MM.1S (cell line): ENCODE measurements around the gene KCNE3.

Experiments
- DNase-seq: peaks from one replicate; pipeline ENCODE4 v3.0.0-alpha.2; 2015
- H2AFZ ChIP-seq: fragments of 300-600 bp; sonication (generic); 2 replicates; pipeline ENCODE4 v1.6.0; 2016; ENCODE audit warnings: antibody characterized with exemption, low read length
- H3F3A ChIP-seq: fragments of 300-600 bp; sonication (generic); 2 replicates; pipeline ENCODE4 v1.6.1; 2016; ENCODE audit warnings: mild to moderate bottlenecking, antibody characterized with exemption, low read length, moderate library complexity, mixed read lengths; ENCODE audit not compliant: insufficient read depth
- H3K27ac ChIP-seq: fragments of 300-600 bp; sonication (generic); 2 replicates; pipeline ENCODE4 v1.5.1; 2016; ENCODE audit warnings: mild to moderate bottlenecking, low read length
- H3K27me3 ChIP-seq: fragments of 300-600 bp; sonication (generic); replicated peaks from 2 replicates; pipeline ENCODE4 v1.6.0; 2016; ENCODE audit warnings: low read length; ENCODE audit not compliant: insufficient read depth
- H3K36me3 ChIP-seq: fragments of 300-600 bp; sonication (generic); replicated peaks from 2 replicates; pipeline ENCODE4 v1.6.1; 2016; ENCODE audit warnings: mild to moderate bottlenecking, low read length, mixed read lengths; ENCODE audit not compliant: insufficient read depth
- H3K4me1 ChIP-seq: fragments of 300-600 bp; sonication (generic); 2 replicates; pipeline ENCODE4 v1.6.1; 2016; ENCODE audit warnings: low read length, mixed read lengths
- H3K4me2 ChIP-seq: fragments of 300-600 bp; sonication (generic); 2 replicates; pipeline ENCODE4 v1.6.0; 2016; ENCODE audit warnings: low read depth, low read length
- H3K4me3 ChIP-seq: fragments of 300-600 bp; sonication (generic); 2 replicates; pipeline ENCODE4 v1.5.1; 2016; ENCODE audit warnings: low read length, mixed read lengths
- H3K79me2 ChIP-seq: fragments of 300-600 bp; sonication (generic); 2 replicates; pipeline ENCODE4 v1.6.1; 2016; ENCODE audit warnings: mixed run types, low read length, mixed read lengths
- H3K9ac ChIP-seq: fragments of 300-600 bp; sonication (generic); 2 replicates; pipeline ENCODE4 v1.6.1; 2016; ENCODE audit warnings: low read length, mixed read lengths
- H3K9me2 ChIP-seq: fragments of 300-600 bp; sonication (generic); replicated peaks from 2 replicates; pipeline ENCODE4 v1.6.1; 2016; ENCODE audit warnings: mild to moderate bottlenecking, low read length, mixed read lengths; ENCODE audit not compliant: insufficient read depth
- H3K9me3 ChIP-seq: fragments of 300-600 bp; sonication (generic); replicated peaks from 2 replicates; pipeline ENCODE4 v1.6.1; 2016; ENCODE audit warnings: mild to moderate bottlenecking, low read length, mixed read lengths; ENCODE audit not compliant: insufficient read depth
- H4K20me1 ChIP-seq: fragments of 300-600 bp; sonication (generic); 2 replicates; pipeline ENCODE4 v1.6.1; 2016; ENCODE audit warnings: mild to moderate bottlenecking, low read length, moderate library complexity, mixed read lengths; ENCODE audit not compliant: insufficient read depth
- EZH2 ChIP-seq: fragments of 300-600 bp; sonication (generic); optimal IDR thresholded peaks from 2 replicates; pipeline ENCODE3; 2017; ENCODE audit warnings: low read depth, mild to moderate bottlenecking, antibody characterized with exemption, low read length, mixed read lengths
- EZH2phosphoT487 ChIP-seq: fragments of 300-600 bp; sonication (generic); IDR thresholded peaks from 2 replicates; pipeline ENCODE4 v1.6.1; 2018; ENCODE audit warnings: antibody characterized with exemption, low read length
- TF ChIP-seq, protein P1 (sequence below): fragments of 300-600 bp; sonication (generic); IDR thresholded peaks from 2 replicates; pipeline ENCODE4 v1.5.1; 2016; ENCODE audit warnings: antibody characterized with exemption, low read length, mixed read lengths

KCNE3 gene

DNA sequence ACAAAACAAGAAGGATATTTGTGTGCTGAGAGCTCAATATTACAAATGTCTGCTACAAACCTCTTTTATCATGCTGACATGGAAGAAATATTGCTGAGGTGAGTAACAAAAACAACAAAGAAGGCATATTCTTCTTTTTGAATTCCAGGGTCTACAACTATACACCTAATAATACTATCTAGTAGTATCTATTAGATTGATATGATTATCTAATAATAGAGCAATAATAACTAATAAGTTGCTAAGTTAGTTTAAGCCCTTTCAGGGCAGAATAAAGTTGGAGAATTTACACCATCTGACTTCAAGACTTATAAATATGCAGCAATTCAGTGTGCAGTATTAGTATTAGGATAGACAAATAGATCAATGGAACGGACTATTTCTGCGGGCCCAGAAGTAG, 57.7 kb downstream of the KCNE3 start:
- Histone ChIP-seq H3K36me3 (no peaks in the 10 kb centered on the region), H3K9me2 (no peaks in the 10 kb centered on the region), H3K4me2 (no peak overlapping the region), H3K27ac (no peak overlapping the region), H3K79me2 (no peaks in the 10 kb centered on the region), H3K4me3 (no peak overlapping the region), H3K27me3 (no peaks in the 10 kb centered on the region), H3K9ac (no peak overlapping the region), H3K4me1 (no peaks in the 10 kb centered on the region), H3K9me3 (no peaks in the 10 kb centered on the region), H3F3A (no peaks in the 10 kb centered on the region), H4K20me1 (no peaks in the 10 kb centered on the region), H2AFZ (no peak overlapping the region)
- DNase-seq: no peak
- TF ChIP-seq, protein P1, sequence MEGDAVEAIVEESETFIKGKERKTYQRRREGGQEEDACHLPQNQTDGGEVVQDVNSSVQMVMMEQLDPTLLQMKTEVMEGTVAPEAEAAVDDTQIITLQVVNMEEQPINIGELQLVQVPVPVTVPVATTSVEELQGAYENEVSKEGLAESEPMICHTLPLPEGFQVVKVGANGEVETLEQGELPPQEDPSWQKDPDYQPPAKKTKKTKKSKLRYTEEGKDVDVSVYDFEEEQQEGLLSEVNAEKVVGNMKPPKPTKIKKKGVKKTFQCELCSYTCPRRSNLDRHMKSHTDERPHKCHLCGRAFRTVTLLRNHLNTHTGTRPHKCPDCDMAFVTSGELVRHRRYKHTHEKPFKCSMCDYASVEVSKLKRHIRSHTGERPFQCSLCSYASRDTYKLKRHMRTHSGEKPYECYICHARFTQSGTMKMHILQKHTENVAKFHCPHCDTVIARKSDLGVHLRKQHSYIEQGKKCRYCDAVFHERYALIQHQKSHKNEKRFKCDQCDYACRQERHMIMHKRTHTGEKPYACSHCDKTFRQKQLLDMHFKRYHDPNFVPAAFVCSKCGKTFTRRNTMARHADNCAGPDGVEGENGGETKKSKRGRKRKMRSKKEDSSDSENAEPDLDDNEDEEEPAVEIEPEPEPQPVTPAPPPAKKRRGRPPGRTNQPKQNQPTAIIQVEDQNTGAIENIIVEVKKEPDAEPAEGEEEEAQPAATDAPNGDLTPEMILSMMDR: no peak
- TF ChIP-seq EZH2phosphoT487: no peak
- no peak for TF ChIP-seq EZH2
